ENCODE results near the gene ASIC2.

The ASIC2 gene

GRCh38 chr17:33082529-33083173, 210.4 kb downstream of the ASIC2 start:
- Histone ChIP-seq H4K20me1 (ENCODE audit: insufficient read depth, low read length) (no peaks in the 10 kb centered on the region), H3K9ac (ENCODE audit: low read length) (no peak overlapping the region), H3K27me3 (ENCODE audit: insufficient read depth, low read length) (no peaks in the 10 kb centered on the region), H3K9me3 (ENCODE audit: low read length) (no peaks in the 10 kb centered on the region), H3F3A (ENCODE audit: insufficient read depth, low read length) (no peaks in the 10 kb centered on the region), H3K4me1 (ENCODE audit: insufficient read depth, low read length, severe bottlenecking) (no peaks in the 10 kb centered on the region), H3K36me3 (ENCODE audit: insufficient read depth, low read length) (no peaks in the 10 kb centered on the region), H3K4me2 (ENCODE audit: low read length) (no peak overlapping the region), H3K79me2 (ENCODE audit: insufficient read depth, low read length) (no peaks in the 10 kb centered on the region), H3K27ac (ENCODE audit: low read depth, low read length, poor library complexity, severe bottlenecking) (no peak overlapping the region), H3K4me3 (ENCODE audit: low read depth, low read length, poor library complexity, severe bottlenecking) (no peak overlapping the region), H3K9me2 (ENCODE audit: low read depth, low read length) (no peaks in the 10 kb centered on the region), H2AFZ (ENCODE audit: low read length) (no peak overlapping the region)
- TF ChIP-seq EZH2 (IDR thresholded peaks at IDR 0.05; ENCODE audit: borderline replicate concordance, low read length): no peak
- TF ChIP-seq CTCF (IDR thresholded peaks at IDR 0.05; ENCODE audit: low read length): no peak

GRCh38 chr17:33080091-33080490, 213.0 kb downstream of the ASIC2 start:
- H3K27ac ChIP-seq (ENCODE audit: low read depth, low read length, poor library complexity, severe bottlenecking): no peak overlapping the region
- no peaks in the 10 kb centered on the region for H3K36me3 ChIP-seq (ENCODE audit: insufficient read depth, low read length)
- H3K9me3 ChIP-seq (ENCODE audit: low read length): no peaks in the 10 kb centered on the region
- H3K4me3 ChIP-seq (ENCODE audit: low read depth, low read length, poor library complexity, severe bottlenecking): no peak overlapping the region
- H3F3A ChIP-seq (ENCODE audit: insufficient read depth, low read length): no peaks in the 10 kb centered on the region
- no peaks in the 10 kb centered on the region for H3K79me2 ChIP-seq (ENCODE audit: insufficient read depth, low read length)
- H2AFZ ChIP-seq (ENCODE audit: low read length): no peak overlapping the region
- H3K27me3 ChIP-seq (ENCODE audit: insufficient read depth, low read length): no peaks in the 10 kb centered on the region
- no peaks in the 10 kb centered on the region for H4K20me1 ChIP-seq (ENCODE audit: insufficient read depth, low read length)
- no peak overlapping the region for H3K9ac ChIP-seq (ENCODE audit: low read length)
- no peaks in the 10 kb centered on the region for H3K9me2 ChIP-seq (ENCODE audit: low read depth, low read length)
- no peaks in the 10 kb centered on the region for H3K4me1 ChIP-seq (ENCODE audit: insufficient read depth, low read length, severe bottlenecking)
- H3K4me2 ChIP-seq (ENCODE audit: low read length): no peak overlapping the region
- TF ChIP-seq EZH2 (IDR thresholded peaks at IDR 0.05; ENCODE audit: borderline replicate concordance, low read length) (no peak), CTCF (IDR thresholded peaks at IDR 0.05; ENCODE audit: low read length) (no peak)

GRCh38 chr17:33079201-33079600, 213.9 kb downstream of the ASIC2 start:
- TF ChIP-seq EZH2 (IDR thresholded peaks at IDR 0.05; ENCODE audit: borderline replicate concordance, low read length) (no peak), CTCF (IDR thresholded peaks at IDR 0.05; ENCODE audit: low read length) (no peak)
- H3K27ac ChIP-seq (ENCODE audit: low read depth, low read length, poor library complexity, severe bottlenecking): no peak overlapping the region
- no peaks in the 10 kb centered on the region for H3F3A ChIP-seq (ENCODE audit: insufficient read depth, low read length)
- no peak overlapping the region for H2AFZ ChIP-seq (ENCODE audit: low read length)
- H3K9ac ChIP-seq (ENCODE audit: low read length): no peak overlapping the region
- H3K27me3 ChIP-seq (ENCODE audit: insufficient read depth, low read length): no peaks in the 10 kb centered on the region
- H3K36me3 ChIP-seq (ENCODE audit: insufficient read depth, low read length): no peaks in the 10 kb centered on the region
- H3K4me1 ChIP-seq (ENCODE audit: insufficient read depth, low read length, severe bottlenecking): no peaks in the 10 kb centered on the region
- no peaks in the 10 kb centered on the region for H3K79me2 ChIP-seq (ENCODE audit: insufficient read depth, low read length)
- no peaks in the 10 kb centered on the region for H3K9me2 ChIP-seq (ENCODE audit: low read depth, low read length)
- H3K4me3 ChIP-seq (ENCODE audit: low read depth, low read length, poor library complexity, severe bottlenecking): no peak overlapping the region
- no peak overlapping the region for H3K4me2 ChIP-seq (ENCODE audit: low read length)
- H3K9me3 ChIP-seq (ENCODE audit: low read length): no peaks in the 10 kb centered on the region
- H4K20me1 ChIP-seq (ENCODE audit: insufficient read depth, low read length): no peaks in the 10 kb centered on the region

Data from OCI-LY1 (cell line).